Measurements from ENCODE around the gene CD3E.

GRCh38 chr11:118272001-118272400, 32.5 kb upstream of the CD3E start:
- no peak for TF ChIP-seq POLR2A (IDR thresholded peaks at IDR 0.05)
- TF ChIP-seq, protein P1, sequence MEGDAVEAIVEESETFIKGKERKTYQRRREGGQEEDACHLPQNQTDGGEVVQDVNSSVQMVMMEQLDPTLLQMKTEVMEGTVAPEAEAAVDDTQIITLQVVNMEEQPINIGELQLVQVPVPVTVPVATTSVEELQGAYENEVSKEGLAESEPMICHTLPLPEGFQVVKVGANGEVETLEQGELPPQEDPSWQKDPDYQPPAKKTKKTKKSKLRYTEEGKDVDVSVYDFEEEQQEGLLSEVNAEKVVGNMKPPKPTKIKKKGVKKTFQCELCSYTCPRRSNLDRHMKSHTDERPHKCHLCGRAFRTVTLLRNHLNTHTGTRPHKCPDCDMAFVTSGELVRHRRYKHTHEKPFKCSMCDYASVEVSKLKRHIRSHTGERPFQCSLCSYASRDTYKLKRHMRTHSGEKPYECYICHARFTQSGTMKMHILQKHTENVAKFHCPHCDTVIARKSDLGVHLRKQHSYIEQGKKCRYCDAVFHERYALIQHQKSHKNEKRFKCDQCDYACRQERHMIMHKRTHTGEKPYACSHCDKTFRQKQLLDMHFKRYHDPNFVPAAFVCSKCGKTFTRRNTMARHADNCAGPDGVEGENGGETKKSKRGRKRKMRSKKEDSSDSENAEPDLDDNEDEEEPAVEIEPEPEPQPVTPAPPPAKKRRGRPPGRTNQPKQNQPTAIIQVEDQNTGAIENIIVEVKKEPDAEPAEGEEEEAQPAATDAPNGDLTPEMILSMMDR (IDR thresholded peaks at IDR 0.05): no peak

Data from body of pancreas (tissue), 4 donors.